GM12801 (cell line): Measurements from ENCODE around the gene CSNK2A2.

ENCODE experiments used
- TF ChIP-seq, protein P1 (sequence below): IDR thresholded peaks from one replicate; pipeline ENCODE4 v1.5.1; 2011; ENCODE audit warnings: control low read depth; ENCODE audit not compliant: insufficient read length; ENCODE audit errors: extremely low read depth

CSNK2A2 gene

DNA sequence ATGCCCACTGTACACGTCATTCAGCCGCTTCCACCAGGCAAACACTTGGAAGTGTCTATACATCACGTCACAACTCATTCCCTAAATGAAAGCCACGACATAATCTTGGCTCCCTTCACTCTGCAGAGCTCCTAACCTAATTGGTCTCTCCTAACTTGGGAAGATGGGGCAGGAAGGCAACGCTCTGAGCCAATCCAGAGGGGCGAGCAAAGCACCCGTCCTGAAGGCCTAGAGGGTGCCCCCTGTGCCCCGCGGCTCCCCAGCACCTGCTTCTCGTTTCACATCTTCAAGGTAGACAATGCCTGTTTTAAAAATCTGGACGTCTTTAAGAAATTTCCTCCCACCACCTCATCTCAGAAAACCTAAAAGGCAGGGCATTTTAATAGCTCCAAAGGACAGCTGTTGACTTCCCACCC, 1.0 kb downstream of the CSNK2A2 start:
- TF ChIP-seq, protein P1, sequence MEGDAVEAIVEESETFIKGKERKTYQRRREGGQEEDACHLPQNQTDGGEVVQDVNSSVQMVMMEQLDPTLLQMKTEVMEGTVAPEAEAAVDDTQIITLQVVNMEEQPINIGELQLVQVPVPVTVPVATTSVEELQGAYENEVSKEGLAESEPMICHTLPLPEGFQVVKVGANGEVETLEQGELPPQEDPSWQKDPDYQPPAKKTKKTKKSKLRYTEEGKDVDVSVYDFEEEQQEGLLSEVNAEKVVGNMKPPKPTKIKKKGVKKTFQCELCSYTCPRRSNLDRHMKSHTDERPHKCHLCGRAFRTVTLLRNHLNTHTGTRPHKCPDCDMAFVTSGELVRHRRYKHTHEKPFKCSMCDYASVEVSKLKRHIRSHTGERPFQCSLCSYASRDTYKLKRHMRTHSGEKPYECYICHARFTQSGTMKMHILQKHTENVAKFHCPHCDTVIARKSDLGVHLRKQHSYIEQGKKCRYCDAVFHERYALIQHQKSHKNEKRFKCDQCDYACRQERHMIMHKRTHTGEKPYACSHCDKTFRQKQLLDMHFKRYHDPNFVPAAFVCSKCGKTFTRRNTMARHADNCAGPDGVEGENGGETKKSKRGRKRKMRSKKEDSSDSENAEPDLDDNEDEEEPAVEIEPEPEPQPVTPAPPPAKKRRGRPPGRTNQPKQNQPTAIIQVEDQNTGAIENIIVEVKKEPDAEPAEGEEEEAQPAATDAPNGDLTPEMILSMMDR: no peak

DNA sequence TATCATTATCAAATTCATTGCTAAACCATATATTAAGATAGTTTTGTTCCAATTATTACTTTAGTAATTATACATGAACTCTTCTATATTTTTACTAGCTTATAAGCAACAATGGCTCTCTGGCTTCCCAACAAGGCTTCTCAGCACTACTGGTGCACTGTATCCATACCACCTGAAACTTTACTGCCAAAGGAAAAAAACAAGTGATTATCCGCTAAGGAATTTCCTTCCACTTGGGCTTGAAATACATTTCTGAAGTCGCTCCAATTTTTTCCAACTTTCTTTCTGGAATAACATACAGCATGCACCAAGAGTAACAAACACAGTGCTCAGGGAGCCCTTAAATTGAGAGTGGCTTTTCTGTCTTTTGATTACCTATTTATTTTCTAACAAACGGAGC, 2.1 kb downstream of the CSNK2A2 start:
- TF ChIP-seq, protein P1: no peak

DNA sequence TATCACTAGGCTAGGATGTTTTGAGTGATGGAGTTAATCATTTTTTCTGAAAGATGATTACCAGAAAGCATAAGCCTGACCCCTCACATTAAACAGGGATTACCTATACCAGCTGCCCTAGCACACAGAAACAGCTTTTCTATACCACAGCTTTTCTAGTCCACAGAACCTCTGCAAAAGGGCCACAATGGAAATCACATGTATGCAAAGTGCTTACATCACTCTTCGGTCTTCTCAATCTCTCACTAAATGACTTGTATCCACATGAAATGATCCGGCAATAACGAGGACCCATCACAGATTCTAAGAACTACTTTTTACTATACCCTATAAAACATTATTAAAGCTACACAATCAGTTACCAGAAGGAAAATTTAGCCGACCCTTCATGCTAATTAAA, 2.6 kb downstream of the CSNK2A2 start:
- TF ChIP-seq, protein P1: no peak

DNA sequence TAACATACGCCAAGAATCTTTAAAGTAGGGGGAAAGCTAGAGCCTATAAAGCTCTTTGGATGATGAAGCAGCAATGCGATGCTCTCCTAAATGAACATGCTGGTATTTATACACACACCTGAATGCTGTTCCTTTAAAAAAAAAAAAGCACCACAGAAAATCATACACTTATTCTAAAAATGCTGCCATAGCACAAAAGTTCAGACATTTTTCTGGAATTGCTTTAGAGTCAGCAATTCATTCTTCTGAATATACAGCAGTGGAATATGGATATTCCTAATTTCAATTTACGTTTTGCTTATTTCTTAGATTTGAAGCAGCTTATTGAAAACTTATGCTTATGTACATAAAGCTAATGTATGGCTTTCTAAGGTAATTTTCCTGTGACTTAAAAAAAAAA, 3.1 kb downstream of the CSNK2A2 start:
- TF ChIP-seq, protein P1: no peak

DNA sequence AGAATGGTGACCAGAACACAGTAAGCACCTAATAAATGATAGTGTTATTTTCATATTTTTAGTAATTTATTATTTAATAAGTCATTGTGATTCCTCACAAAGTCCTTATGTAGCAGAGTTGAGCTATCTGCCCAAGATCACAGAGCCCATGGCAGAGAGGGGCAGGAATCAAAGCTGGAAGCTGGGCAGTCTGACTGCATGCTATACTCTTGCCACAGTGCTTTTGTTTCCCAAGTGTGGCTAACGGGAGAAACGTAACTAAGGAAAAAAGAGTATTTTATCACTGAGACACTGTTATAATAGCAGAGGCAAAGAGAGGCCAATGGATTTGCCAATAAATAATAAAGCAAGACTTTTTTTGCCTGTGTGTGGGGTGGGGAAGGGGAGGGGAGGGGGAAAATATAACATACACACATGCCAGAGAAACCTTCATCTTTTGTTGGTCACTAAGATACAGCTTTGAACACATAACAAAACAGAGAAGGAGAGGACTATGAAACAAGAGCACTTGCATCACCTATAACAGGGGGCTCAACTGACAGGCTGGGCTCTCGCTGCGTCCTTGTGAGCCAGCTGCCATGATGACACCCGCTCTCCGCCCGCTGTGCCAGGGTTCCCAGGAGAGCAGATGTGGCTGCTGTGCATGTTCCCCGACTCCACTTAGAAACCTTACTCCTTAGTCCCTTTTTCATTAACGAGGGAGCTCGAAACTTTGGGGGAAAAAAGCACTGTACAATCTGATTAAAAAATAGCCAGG, 10.1 kb downstream of the CSNK2A2 start:
- TF ChIP-seq, protein P1: no peak

DNA sequence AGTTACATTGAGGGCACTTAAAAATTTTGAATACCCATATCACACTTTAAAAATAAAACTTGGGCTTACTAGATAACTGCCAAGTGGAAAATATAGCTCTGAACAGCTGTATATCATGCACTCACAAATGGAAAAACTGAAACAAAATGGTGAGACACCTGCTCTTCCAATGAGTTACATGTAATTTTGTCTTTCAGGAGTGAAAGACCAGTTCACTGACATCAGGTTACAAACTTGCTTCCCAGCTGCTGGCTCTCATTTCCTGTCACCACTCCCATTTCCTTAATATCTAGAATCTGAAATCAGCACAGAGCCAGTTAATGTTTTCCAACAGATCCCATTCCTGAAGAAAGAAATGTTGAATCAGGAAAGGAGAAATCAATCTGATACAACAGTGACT, 10.8 kb downstream of the CSNK2A2 start:
- TF ChIP-seq, protein P1: no peak

DNA sequence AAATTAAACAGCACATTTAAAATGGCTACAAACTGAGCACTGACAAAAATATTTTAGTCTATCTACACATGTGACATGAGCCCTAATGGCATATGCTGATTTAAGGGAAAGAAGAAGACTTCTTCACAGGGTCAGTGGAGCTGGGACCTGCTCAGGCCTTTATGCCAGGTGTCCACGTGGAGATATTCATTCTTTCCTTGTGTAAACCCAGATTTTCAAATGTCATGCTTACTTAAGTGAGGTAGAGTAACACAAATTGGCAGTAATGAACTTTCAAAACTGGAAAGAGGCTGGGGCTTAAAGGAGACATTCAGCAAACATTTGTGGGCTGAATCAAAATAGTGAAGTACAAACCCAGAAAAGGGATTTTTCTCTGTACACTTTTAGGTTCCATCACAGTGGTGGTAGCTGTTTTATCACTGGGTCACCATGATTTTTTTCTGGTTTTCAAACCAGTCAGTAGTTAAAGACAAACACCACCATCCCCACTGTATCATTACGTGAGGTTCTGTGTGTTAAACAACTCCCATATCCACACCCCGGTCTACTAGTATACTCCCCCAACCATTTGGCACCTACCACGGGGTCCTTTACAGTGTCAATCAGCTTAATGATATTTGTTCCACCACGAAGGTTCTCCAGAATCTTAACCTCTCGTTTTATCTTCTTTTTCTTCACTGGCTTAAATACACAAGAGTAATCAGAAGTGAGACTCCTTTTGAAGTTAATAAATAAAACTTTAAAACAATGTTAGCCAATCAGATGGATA, 11.5 kb downstream of the CSNK2A2 start:
- TF ChIP-seq, protein P1: no peak
